ENCODE data around the gene TMC8.

DNA sequence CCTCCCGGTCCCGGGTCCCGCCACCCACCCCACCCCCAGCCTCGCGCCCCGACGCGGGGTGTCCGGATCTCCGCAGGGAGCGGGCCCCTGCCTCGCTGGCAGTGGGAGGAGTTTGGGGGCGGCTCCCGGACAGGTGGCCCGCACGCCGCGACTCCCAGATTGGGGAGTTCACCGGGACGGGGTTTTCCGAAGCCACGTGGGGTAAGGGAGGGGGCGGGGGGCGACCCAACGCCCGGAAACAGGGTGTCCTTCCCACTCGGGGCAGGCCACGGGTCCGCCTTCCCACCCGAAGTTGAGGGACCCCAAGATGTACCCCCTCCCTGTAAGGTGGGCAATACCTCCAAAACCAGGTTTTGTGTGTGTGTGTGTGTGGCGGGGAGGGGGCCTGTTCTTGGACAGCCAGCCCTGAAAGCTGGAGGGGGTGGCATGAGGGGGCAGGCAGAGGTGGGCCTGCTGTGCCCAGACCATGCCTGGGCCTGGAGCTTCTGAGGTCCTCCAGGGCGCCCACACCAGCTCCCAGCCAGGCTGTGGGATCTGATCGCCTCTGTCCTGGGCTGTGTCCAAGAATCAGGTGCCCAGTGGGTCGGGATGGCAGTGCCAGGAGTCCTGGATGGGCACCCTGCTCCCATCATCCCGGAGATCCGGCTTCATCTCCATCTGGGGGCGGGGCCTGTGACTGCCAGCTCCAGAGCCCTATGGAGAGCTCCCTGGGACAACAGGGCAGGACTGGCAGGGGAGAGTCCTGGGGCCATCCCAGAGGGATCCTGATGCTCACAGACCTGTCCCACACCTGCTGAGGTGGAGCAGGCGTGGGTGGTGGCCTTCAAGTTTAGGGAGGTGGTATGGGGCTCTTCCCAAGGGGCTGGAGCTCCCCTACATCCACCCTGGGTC, 38.6 kb downstream of the TMC8 start:
- no peak for TF ChIP-seq CTCF (IDR thresholded peaks at IDR 0.05; ENCODE audit: low read depth, low read length)
- no peak for TF ChIP-seq EZH2phosphoT487 (IDR thresholded peaks at IDR 0.05; ENCODE audit: low read depth)

All from OCI-LY3 (cell line).